ENCODE measurements around the gene BRSK2.
"Not testable (repeated sequence)": the region's sequence is repeated elsewhere in the genome, so short reads cannot be mapped to it uniquely, and the experiment has no call there.

Gene BRSK2

DNA sequence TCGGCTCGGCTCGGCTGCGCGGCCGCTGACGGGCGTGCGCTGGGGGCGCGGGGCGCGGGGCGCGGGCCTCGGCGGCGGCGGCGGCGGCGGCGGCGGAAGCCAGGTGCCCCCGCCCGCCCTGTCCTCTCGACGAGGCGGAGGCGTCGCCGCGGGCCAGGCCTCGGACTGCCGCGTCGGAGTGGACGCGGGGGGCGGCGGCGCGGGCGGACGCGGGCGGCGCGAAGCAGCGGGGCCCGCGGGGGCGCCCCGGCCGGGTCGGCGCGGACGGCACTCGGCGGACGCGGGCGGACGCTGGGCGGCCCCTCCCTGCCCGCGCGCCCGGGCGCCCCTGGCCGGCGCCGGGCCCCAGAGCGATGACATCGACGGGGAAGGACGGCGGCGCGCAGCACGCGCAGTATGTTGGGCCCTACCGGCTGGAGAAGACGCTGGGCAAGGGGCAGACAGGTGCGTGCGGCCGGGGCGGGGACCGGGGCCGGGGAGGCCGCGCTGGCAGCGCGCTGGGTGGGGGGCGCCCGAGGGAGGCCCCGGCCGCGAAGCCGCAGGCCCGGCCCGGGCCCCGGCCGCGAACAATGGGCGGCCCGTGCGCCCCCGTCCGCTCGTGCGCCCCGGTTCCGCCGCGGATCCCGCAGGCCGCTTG, at the start of gene BRSK2:
Gene BRSK2, plus strand, starts transcription at position 3 of the 637 bp plus-strand sequence. Its CDS starts 351 bp downstream, at position 354.
- TF ChIP-seq, protein P1, sequence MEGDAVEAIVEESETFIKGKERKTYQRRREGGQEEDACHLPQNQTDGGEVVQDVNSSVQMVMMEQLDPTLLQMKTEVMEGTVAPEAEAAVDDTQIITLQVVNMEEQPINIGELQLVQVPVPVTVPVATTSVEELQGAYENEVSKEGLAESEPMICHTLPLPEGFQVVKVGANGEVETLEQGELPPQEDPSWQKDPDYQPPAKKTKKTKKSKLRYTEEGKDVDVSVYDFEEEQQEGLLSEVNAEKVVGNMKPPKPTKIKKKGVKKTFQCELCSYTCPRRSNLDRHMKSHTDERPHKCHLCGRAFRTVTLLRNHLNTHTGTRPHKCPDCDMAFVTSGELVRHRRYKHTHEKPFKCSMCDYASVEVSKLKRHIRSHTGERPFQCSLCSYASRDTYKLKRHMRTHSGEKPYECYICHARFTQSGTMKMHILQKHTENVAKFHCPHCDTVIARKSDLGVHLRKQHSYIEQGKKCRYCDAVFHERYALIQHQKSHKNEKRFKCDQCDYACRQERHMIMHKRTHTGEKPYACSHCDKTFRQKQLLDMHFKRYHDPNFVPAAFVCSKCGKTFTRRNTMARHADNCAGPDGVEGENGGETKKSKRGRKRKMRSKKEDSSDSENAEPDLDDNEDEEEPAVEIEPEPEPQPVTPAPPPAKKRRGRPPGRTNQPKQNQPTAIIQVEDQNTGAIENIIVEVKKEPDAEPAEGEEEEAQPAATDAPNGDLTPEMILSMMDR (conservative IDR thresholded peaks at IDR 0.05; ENCODE audit: low read length): no peak
- DNase-seq (ENCODE audit: low read depth): no peak
- peak within 1 kb of the TSS; percentile 64 for H3K4me3 ChIP-seq (ENCODE audit: low read length)

DNA sequence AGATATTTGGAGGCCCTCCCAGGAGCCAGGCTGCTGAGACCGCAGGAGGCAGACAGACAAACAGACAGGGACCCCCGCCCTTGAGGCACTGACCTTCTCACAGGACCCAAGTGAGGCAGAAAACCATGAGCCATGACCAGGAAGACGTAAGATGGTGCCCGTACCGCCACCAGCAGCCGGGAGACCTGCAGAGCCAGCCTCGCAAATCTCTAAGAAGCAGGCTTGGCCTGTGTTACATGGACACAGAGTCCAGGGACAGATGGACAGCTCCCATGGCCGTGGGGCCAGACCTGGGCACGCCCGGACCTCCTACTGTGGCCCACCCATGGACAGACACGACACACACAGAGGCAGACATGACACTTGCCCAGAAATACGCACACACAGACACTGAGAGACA, 49.6 kb upstream of the BRSK2 start:
- TF ChIP-seq, protein P1 (conservative IDR thresholded peaks at IDR 0.05; ENCODE audit: low read length): no peak
- H3K4me3 ChIP-seq (ENCODE audit: low read length): no peak overlapping the region
- no peak for DNase-seq (ENCODE audit: low read depth)

DNA sequence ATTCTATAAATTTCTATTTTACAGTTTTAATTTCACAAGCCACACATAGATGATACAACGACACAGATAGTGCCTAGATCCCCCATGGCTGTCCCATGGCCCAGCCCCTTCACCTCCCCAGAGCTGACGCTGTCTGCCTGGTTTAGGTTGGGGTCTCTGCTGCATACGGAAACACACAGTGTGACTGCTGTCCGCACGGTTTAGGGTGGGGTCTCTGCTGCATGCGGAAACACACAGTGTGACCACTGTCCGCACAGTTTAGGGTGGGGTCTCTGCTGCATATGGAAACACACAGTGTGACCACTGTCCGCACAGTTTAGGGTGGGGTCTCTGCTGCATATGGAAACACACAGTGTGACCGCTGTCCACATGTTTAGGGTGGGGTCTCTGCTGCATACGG, 48.5 kb upstream of the BRSK2 start:
- not testable (repeated sequence) for H3K4me3 ChIP-seq (ENCODE audit: low read length)

DNA sequence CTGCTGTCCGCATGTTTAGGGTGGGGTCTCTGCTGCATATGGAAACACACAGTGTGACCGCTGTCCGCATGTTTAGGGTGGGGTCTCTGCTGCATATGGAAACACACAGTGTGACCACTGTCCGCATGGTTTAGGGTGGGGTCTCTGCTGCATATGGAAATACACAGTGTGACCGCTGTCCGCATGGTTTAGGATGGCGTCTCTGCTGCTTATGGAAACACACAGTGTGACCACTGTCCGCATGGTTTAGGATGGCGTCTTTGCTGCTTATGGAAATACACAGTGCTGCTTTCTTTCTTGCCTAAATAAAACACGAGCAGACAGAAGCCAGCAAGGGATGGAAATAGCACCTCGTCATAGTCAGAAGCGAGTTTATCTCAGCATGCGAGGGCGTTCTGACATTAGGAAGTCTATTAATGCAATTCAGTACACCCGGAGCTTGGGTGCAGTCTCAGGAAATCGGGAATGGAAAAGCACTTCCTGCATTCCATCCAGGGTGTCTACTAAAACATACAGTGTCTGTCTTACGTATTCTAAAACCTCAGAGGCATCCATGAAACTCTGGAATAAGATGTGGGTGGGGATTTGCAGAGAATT, 47.7 kb upstream of the BRSK2 start:
- DNase-seq (ENCODE audit: low read depth): peak; percentile 33

More for the DNA sequence above, 48.5 kb upstream of the BRSK2 start:
- not testable (repeated sequence) for DNase-seq (ENCODE audit: low read depth)

DNA sequence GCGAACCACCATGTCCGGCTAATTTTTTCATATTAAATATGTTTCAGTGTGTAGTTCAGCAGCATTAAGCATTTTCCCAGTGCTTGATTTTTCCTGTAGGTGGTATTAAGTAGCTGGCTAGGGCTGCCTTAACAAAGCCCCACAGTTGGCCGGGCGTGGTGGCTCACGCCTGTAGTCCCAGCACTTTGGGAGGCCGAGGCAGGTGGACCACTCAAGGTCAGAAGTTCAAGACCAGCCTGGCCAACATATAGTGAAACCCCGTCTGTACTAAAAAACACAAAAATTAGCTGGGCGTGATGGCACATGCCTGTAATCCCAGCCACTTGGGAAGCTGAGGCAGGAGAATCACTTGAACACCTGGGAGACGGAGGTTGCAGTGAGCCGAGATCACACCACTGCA, 46.8 kb upstream of the BRSK2 start:
- no peak overlapping the region for H3K4me3 ChIP-seq (ENCODE audit: low read length)
- TF ChIP-seq, protein P1 (conservative IDR thresholded peaks at IDR 0.05; ENCODE audit: low read length): no peak
- DNase-seq (ENCODE audit: low read depth): no peak

More for the DNA sequence above, 47.7 kb upstream of the BRSK2 start:
- no peak overlapping the region for H3K4me3 ChIP-seq (ENCODE audit: low read length)
- TF ChIP-seq, protein P1 (conservative IDR thresholded peaks at IDR 0.05; ENCODE audit: low read length): no peak

GRCh38 chr11:1343391-1344055, 46.2 kb upstream of the BRSK2 start:
- no peak for DNase-seq (ENCODE audit: low read depth)
- no peak overlapping the region for H3K4me3 ChIP-seq (ENCODE audit: low read length)
- TF ChIP-seq, protein P1 (conservative IDR thresholded peaks at IDR 0.05; ENCODE audit: low read length): no peak

DNA sequence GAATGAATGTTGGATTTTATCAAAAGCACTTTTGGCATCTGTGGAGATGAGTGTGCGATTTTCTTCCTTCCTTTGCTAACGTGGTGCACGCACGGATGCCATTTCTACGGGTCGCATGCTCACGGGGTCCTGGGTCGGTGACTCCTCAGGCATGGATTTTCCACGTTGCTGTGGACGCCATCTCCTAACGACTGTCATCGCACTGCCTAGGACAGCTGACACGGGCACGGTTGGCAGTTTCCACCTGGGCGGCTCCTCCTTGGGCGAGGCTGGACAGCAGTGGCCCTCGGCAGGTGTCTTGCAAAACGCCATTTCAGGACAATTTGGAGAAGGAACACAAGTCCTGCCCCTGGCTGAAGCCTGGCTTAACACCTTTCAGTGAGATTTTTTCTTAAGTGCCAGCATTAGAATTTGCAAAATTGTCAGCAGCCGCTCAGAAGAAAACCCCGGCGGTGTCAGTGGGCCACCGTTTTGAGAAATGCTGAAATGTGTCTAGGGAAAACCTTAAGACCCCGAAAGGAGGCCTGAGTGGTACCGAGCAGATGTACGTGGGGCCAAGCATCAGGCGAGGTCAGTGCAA, 45.6 kb upstream of the BRSK2 start:
- TF ChIP-seq, protein P1 (conservative IDR thresholded peaks at IDR 0.05; ENCODE audit: low read length): no peak
- DNase-seq (ENCODE audit: low read depth): no peak
- H3K4me3 ChIP-seq (ENCODE audit: low read length): no peak overlapping the region

Data from AG10803 (cell line).